NCI-H187 (cell line): ENCODE results near the gene NCOA1.
"Not testable (repeated sequence)": the region's sequence is repeated elsewhere in the genome, so short reads cannot be mapped to it uniquely, and the experiment has no call there.

Experiments
- DNase-seq, 2 experiments: peaks; one replicate each; lab custom pipeline; 2025; lab: John Stamatoyannopoulos, UW

NCOA1 gene

GRCh38 chr2:24474053-24474452, 17.0 kb upstream of the NCOA1 start:
- DNase-seq: no peak

DNA sequence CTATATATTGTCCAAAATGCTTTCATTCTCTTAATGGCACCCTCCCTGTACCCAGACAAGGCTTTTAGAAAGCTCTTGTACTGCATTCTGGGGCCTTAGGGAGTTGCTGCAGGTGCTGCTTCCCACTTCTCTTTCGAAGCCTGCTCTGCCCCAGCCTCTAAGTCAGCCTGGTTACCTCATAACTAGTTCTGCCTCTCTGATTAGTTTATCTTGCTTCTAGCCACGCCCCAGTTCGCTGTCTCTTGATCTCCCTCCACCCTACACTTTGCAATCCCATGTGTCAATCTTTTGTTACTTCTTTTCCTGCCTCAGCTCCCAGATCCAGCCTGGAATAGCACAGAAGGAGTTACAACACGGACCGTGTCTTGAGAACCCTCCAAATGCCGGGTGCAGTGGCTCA, 13.8 kb upstream of the NCOA1 start:
- no peak for DNase-seq

DNA sequence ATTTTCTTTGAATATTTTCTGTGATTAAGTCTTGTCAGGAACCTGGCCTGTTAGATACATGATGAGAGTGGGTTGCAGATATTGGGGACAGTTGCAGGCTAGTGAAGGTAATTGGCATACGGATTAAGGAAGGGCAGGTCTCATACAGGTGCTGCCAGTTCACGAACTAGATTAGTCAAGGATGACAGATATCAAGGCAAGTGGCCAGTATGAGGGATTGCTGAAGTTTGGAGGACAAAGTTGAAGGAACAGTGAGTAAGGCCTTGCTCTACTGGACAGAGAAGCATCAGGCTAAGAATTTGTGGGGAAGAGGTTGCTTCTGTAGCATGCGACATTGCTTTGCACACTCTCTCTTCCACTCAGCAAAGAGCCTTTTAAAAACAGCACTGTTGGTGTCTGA, 12.8 kb upstream of the NCOA1 start:
- DNase-seq: no peak

DNA sequence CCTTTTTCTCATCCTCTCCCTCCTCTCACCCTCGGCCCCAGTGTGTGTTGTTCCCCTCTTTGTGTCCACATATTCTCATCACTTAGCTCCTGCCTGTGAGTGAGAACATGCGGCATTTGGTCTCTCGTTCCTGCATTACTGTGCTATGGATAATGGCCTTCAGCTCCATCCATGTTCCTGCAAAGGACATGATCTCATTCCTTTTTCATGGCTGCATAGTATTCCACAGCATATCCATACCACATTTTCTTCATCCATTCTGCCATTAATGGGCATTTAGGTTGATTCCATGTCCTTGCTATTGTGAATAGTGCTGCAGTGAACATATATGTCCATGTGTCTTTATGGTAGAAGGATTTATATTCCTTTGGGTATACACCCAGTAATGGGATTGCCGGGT, 10.8 kb upstream of the NCOA1 start:
- no peak for DNase-seq

GRCh38 chr2:24482251-24482971, 8.6 kb upstream of the NCOA1 start:
- no peak for DNase-seq

GRCh38 chr2:24482972-24483300, 8.1 kb upstream of the NCOA1 start:
- DNase-seq: no peak

DNA sequence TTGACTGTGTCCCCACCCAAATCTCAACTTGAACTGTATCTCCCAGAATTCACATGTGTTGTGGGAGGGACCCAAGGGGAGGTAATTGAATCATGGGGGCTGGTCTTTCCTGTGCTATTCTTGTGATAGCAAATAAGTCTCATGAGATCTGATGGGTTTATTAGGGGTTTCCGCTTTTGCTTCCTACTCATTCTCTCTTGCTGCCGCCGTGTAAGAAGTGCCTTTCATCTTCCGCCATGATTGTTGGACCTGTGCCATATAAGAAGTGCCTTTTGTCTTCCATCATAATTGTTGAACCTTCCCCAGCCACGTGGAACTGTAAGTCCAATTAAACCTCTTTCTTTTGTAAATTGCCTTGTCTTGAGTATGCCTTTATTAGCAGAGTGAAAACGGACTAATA, 6.4 kb upstream of the NCOA1 start:
- not testable (repeated sequence) for DNase-seq

DNA sequence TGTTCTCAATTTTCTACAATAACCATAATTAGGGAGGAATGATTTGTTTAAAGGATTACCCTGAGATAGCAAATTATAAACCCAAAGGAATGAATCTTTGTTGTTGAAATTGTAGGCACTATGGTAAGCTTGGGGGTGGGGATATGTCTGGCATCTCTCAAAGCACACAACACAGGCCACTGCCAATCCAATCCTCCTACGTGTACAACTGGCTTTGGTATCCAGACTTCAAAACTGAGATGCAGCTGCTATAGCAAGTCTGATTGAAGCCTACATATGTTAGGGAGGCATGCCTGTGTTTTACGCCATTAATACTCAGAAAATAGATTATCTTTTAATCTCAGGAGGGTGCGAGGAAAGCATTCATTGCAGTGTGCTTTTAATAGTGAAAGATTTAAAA, 5.9 kb upstream of the NCOA1 start:
- no peak for DNase-seq

DNA sequence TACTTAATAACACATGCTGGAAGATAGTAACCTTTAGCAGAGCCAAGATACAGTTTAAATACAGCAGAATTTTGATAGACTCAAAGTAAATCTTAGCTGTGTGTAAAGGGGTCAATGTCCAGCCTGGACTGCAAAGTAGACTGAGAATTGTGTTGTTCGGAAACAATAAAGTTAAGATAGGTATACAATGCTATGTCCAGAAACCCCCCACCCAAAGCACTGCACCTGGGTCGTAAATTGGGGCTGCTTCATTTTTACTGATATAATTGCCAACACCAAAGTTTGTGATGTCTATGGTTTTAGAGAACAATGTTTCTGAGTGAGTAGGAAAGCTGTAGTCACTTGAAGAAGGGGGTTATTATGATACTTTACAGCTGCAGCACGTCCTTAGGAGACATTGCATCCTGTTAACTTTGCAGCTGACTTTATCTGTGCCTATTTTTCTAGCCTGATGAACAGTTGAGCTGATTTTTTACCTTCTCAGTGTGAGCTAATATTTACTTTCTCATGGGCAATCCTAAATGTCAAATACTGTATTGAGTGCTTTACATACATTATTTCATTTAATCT, 4.3 kb upstream of the NCOA1 start:
- no peak for DNase-seq

DNA sequence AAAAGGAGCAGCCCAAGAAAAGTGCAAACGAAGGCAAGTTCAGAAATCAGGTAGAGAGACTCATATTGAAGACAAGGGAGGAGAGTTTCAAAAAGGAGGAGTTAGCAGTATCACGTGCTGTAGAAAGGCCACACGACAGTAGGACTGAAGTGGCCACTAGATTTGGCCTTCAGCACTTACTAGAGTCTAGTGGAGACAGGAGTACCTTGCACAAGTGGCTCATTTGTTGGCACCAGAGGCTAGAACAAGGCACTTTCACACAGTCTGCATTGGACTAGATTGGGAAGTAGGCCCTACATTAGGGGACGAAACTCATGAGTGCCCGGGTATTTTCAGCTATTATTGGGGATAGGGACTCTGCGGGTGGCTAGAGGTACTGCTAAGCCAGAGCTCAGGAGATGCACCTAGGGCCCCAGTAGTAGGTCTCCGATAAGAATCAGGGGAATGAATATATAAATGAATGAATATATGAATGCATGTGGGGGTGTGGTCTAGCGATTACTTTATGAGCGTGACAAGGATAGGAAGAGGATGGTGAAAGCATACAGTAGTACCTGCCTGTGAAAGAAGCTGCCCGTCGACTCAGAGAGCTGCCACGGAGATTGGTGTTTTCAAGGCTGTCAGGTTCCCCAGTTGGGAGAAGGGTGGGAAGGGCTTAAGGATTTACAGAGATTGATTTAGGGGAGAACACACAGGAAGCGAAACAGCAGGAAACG, 1.4 kb upstream of the NCOA1 start:
- DNase-seq: no peak

DNA sequence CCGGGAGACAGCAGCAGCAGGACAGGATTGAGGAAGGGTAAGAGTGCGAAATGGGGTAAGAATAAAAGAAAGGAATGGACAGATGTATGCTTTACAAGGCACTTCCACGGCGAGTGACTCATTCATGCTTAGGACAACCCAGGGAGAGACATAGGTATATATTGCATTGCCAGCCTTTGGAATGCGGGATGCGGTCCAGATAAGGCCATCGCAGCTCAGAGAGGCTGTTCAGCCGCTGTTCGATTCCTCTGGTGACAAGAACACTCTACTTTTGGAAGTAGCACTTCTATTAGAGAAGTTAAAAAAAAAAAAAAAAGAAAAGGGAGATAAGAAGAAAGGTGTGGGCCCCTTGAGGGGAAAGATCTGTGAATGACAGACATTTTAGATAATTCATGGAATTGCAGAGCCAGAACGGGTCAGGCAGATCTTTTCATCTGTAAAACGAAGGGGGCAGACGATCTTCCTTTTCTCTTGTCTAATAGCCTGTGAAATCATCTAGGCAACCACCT, 819 bp upstream of the NCOA1 start:
- no peak for DNase-seq

DNA sequence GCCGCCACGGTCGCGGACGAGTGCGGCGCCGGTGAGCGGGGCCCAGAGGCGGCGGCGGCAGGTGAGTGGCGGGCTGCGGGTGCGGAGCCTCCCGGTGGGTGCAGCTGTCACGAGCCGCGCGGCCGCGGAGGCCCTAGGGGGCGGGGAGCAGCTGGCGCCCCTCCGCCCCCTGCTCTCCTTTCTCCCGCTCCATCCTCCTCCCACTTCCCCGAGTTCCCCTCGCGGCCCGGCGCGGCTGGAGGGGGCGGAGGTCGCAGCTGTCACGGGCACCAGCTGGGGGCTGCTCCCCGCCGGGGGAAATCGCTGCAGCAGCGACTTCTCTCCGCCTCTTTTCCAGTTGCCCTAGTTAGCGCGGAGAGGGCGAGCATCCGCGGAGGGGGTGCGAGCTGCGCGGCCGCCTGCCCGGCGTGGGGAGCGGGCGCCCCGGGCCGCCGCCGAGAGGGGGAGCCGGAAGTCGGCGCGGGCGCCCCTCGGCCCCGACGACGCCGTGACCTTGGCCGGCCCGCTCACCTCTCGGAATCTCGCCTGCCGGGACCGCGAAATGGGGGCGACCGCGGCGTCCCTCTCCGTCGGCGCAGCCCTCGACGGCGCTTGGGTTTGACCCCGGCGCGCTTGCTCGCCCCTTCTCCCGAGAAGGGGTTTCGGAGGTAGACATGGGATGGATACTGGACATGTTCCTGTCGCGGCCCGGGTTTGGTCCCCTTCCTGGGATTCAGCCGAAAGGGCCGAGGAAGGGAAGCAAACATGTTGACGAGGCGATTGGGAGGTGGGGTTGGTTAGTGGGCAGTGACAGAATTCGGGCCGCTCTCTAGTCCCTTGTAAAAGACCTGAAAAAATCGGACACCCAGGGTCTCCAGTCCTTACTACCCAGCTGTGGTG, 727 bp downstream of the NCOA1 start:
- no peak for DNase-seq

DNA sequence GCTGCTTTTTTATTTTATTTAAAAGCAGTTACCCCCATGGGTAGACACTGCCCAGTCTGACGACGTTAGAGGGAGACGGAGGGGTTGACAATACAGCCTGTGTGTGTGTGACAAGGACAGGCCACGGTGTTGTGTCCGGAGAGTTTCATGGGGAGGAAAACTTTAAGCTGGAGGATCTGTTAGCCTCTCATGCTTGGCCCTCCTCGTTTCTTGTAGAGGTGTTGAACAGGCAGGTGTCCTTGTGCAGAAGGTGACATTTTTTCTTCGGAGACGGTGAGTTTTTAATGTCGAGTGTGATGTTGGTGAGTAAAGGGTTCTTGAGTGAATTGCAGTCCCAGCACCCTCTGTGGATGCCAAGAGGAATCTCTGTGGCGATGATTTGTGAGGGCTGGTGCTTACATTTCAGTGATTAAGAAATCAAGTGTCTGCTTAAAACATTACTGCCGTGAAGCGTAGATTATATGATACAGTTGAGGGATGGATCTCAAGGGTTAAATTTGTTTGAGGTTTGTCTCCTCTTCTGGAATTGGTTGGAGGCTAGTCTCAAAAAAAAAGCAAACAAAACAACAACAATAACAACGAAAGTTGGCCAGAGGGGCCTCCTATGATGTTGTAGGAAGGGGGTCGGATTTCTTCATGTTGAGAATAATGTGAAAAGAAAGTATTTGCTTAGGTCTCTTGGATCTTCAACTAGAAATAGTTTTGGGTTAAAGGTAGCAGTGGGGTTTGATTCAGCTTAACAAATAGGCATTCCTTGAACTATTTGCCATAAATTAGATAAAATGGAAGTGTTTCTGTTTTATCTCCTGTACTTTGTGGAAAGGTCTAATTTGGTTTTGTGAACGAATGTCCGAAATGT, 1.6 kb downstream of the NCOA1 start:
- no peak for DNase-seq

DNA sequence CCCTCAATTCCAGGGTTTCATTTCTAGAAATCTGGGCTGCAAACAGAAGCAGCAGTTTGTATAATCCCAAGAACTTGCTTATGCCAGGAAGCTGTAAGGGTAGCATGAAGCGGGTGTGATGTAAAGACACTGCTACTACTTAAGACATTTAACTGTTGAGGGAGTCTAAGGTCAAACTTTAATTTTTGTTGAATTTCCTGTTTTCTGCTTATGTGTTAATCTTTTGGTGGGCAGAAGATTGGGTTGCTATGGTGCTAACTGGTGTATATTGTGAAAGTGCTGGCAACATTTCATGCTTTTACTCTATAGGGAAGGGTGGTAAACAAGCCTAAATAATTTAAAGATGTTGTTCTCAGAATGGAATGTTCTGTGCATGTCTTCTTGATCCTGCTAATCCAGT, 2.7 kb downstream of the NCOA1 start:
- DNase-seq: no peak

DNA sequence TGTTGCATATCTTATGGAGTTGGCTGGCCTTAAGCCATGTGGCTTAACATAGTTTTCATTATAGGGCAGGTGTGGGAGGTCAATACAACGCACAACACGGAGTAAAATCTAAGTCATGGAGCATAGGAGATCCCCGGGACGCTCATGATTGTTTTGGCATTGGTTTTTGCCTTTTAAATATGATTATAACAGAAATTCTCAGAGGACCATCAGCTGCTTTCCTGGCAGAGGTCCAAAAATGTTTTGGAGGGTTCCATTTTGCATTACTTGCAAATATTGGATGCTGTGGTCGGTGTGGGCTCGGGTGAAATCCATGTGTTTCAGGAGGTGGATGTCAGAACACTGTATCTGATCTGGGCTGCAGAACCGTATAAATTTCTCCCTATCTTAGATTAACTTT, 3.4 kb downstream of the NCOA1 start:
- DNase-seq: no peak

- DNase-seq: no peak
These were observed 4.4 kb downstream of the NCOA1 start for GRCh38 chr2:24495451-24495850.

DNA sequence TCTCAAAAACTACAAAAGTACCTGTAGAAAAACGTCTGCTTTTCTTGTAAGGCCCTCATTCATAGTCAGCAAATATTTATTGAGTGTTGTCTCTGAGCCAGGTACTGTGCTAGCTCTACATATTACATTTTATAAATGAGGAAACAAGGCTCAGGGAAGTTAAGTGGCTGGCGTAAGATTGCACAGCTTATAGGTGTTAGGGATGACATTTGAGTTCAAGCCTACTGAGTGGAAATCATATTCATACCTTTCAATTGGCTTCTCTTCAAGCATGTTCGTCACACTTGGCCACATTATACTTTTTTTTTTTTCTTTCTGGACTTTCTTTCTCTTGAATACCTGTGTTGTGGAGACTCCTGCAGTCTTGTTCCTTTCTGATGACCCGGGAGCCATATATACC, 5.9 kb downstream of the NCOA1 start:
- no peak for DNase-seq

- no peak for DNase-seq
These were observed 6.6 kb downstream of the NCOA1 start for GRCh38 chr2:24497685-24498084.

- no peak for DNase-seq
These were observed 7.1 kb downstream of the NCOA1 start for GRCh38 chr2:24498121-24498520.

DNA sequence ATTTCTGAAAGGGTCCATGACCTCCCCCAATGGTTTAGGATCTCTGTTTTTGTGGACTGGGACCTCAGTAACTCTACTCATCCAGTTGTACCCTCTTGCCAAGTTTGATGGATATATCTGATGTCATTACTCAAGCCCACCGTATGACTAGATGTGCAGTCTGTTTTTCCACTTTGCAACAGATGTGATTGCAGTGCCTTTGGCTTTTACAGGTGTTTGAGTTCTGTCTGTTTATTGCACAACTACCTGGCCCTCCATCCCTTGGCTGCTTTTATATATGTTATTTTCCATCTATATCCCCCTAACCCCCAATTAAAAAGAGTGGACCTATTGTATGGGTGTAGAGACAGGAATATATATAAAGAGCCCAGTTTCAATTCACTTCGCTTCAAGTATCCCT, 10.8 kb downstream of the NCOA1 start:
- no peak for DNase-seq

GRCh38 chr2:24505534-24506275, 14.7 kb downstream of the NCOA1 start:
- DNase-seq: no peak
